Gastrocnemius medialis (tissue), 4 donors: Measurements from ENCODE around the gene ANO5. TPM values are rescaled to one million over a fixed set of nuclear protein-coding genes. Genes with fewer than 3 reads are reported as not detected.

Experiments
- ATAC-seq, 2 donors: fragments of 150-250 bp; one replicate each; pipeline ENCODE4 v1.9.1; 2016
- DNase-seq, 2 donors: peaks; one replicate each; pipeline ENCODE4 v3.0.0-alpha.2; 2019
- H3K27ac ChIP-seq, 4 donors: fragments of 200-600 bp; sonication (generic); 1 replicate in 1 of 4; 2 replicates in 3 of 4; pipeline ENCODE4 v1.5.1; 2016 to 2018; ENCODE audit warnings: mild to moderate bottlenecking in 2 of 4, moderate library complexity in 1 of 4
- H3K27me3 ChIP-seq, 3 donors: fragments of 200-600 bp; sonication (generic) in 2 of 3; 1 replicate in 1 of 3; 2 replicates in 2 of 3; pipeline versions ENCODE4 v1.5.1 to v1.6.0; 2016 to 2019; ENCODE audit warnings: mild to moderate bottlenecking in 1 of 3, moderate library complexity in 1 of 3
- H3K36me3 ChIP-seq, 2 donors: fragments of 200-600 bp; sonication (generic) in 1 of 2; one replicate each; pipeline ENCODE4 v1.5.1; 2017 to 2018
- H3K4me1 ChIP-seq, 2 donors: fragments of 200-600 bp; sonication (generic) in 1 of 2; one replicate each; pipeline ENCODE4 v1.5.1; 2016 to 2017; ENCODE audit warnings: mild to moderate bottlenecking in 2 of 2
- H3K4me3 ChIP-seq, 4 donors: fragments of 200-600 bp; sonication (generic) in 3 of 4; 1 replicate in 1 of 4; 2 replicates in 3 of 4; pipeline ENCODE4 v1.5.1; 2016 to 2019; ENCODE audit warnings: mild to moderate bottlenecking in 2 of 4
- H3K9me3 ChIP-seq, 3 donors: fragments of 200-600 bp; sonication (generic) in 2 of 3; 1 replicate in 1 of 3; 2 replicates in 2 of 3; pipeline ENCODE4 v1.5.1; 2016 to 2019
- CTCF ChIP-seq, 5 experiments: fragments of 450-650 bp in 3 of 5; fragments of 200-600 bp in 2 of 5; sonication (generic) in 2 of 5; IDR thresholded peaks in 4 of 5; conservative IDR thresholded peaks in 1 of 5; 1 replicate in 4 of 5; 2 replicates in 1 of 5; pipeline ENCODE4 v1.5.1; 2016 to 2019; ENCODE audit warnings: antibody characterized with exemption in 5 of 5, mild to moderate bottlenecking in 3 of 5, moderate library complexity in 3 of 5
- POLR2A ChIP-seq, 2 donors: fragments of 450-650 bp; IDR thresholded peaks; one replicate each; pipeline ENCODE4 v1.6.1; 2017; ENCODE audit warnings: antibody characterized with exemption in 2 of 2, mild to moderate bottlenecking in 2 of 2, moderate library complexity in 2 of 2
- in situ Hi-C, 4 donors: fragments of 200-750 bp; cut with MboI; loops; one replicate each; pipeline versions ENCODE4 v1.15.0 to v1.8.0; 2017; ENCODE audit warnings: low sequenced_read_pairs in 4 of 4
- intact Hi-C: fragments of 100-400 bp; cut with DNase I; formaldehyde crosslinking; loops from one replicate; pipeline ENCODE4 v1.15.1; 2023; ENCODE audit warnings: low total_unique reads
- total RNA-seq, 4 donors: library from RNA; depleted of rRNA; stranded (reverse); fragments of >200 nt; gene quantifications; one replicate each; pipeline versions ENCODE4 v1.1.0 to v1.2.3, GENCODE V29; 2016

The ANO5 gene
- total RNA-seq, 4 donors from 2014 or later = 18.8 to 71.2 (median 35.4) TPM

- H3K4me1 ChIP-seq = peaks cover 0 to 4% of the 10 kb centered on the region in 2 donors
- no peaks in the 10 kb centered on the region for H3K9me3 ChIP-seq
- ATAC-seq (no peak), DNase-seq (no peak)
- intact Hi-C loops = no loop called here
- H3K36me3 ChIP-seq = no peaks in the 10 kb centered on the region
- in situ Hi-C loops = loop anchor here in 2 of 4 donors (10.0 kb wide), 1 partner anchor 142 kb away; no protein-coding TSS in a partner anchor
- H3K27ac ChIP-seq = no peak overlapping the region
- TF ChIP-seq POLR2A (IDR thresholded peaks at IDR 0.05) = no peak
- no peaks in the 10 kb centered on the region for H3K27me3 ChIP-seq
- H3K4me3 ChIP-seq = no peak overlapping the region
Observed at GRCh38 chr11:22162756-22163155, 30.1 kb upstream of the ANO5 start.

- Histone ChIP-seq H3K4me1 (peaks cover 0 to 4% of the 10 kb centered on the region in 2 donors), H3K27ac (no peak overlapping the region), H3K27me3 (no peaks in the 10 kb centered on the region), H3K36me3 (no peaks in the 10 kb centered on the region), H3K9me3 (no peaks in the 10 kb centered on the region), H3K4me3 (no peak overlapping the region)
- TF ChIP-seq POLR2A (IDR thresholded peaks at IDR 0.05) = no peak
- no peak for TF ChIP-seq CTCF (IDR thresholded peaks at IDR 0.05 in 4 of 5, conservative IDR thresholded peaks at IDR 0.05 in 1 of 5)
- in situ Hi-C loops (loop anchor here in 2 of 4 donors (10.0 kb wide), 1 partner anchor 141 kb away; no protein-coding TSS in a partner anchor), intact Hi-C loops (no loop called here)
- ATAC-seq (peak in 1 of 2 donors; percentile 33), DNase-seq (peak in 1 of 2 donors; percentile 16)
Observed at GRCh38 chr11:22163394-22163797, 29.5 kb upstream of the ANO5 start.

- no peaks in the 10 kb centered on the region for H3K27me3 ChIP-seq
- H3K27ac ChIP-seq = no peak overlapping the region
- no peak overlapping the region for H3K4me3 ChIP-seq
- H3K4me1 ChIP-seq = peaks cover 0 to 4% of the 10 kb centered on the region in 2 donors
- ATAC-seq (no peak), DNase-seq (no peak)
- TF ChIP-seq POLR2A (IDR thresholded peaks at IDR 0.05) (no peak), CTCF (IDR thresholded peaks at IDR 0.05 in 4 of 5, conservative IDR thresholded peaks at IDR 0.05 in 1 of 5) (no peak)
- in situ Hi-C loops = loop anchor here in 2 of 4 donors (10.0 kb wide), 1 partner anchor 140 kb away; no protein-coding TSS in a partner anchor
- no peaks in the 10 kb centered on the region for H3K36me3 ChIP-seq
- H3K9me3 ChIP-seq = no peaks in the 10 kb centered on the region
- intact Hi-C loops = loop anchor here (5.0 kb wide), 1 partner anchor 82 kb away; no protein-coding TSS in a partner anchor
Observed at GRCh38 chr11:22165087-22165486, 27.8 kb upstream of the ANO5 start.

GRCh38 chr11:22165759-22166513 lies 26.9 kb upstream of the ANO5 start:
- Histone ChIP-seq H3K27ac (no peak overlapping the region), H3K4me3 (no peak overlapping the region), H3K27me3 (no peaks in the 10 kb centered on the region), H3K9me3 (no peaks in the 10 kb centered on the region), H3K36me3 (no peaks in the 10 kb centered on the region), H3K4me1 (peaks cover 0 to 4% of the 10 kb centered on the region in 2 donors)
- intact Hi-C loops = loop anchor here (5.0 kb wide), 1 partner anchor 81 kb away; no protein-coding TSS in a partner anchor
- no peak for DNase-seq
- in situ Hi-C loops = loop anchor here in 2 of 4 donors (10.0 kb wide), 1 partner anchor 139 kb away; no protein-coding TSS in a partner anchor
- ATAC-seq = no peak
- TF ChIP-seq CTCF (IDR thresholded peaks at IDR 0.05 in 4 of 5, conservative IDR thresholded peaks at IDR 0.05 in 1 of 5) (no peak), POLR2A (IDR thresholded peaks at IDR 0.05) (no peak)

- ATAC-seq (no peak), DNase-seq (no peak)
- intact Hi-C loops = loop anchor here (2.0 to 5.0 kb wide), 2 partner anchors 77 to 135 kb away; no protein-coding TSS in a partner anchor
- Histone ChIP-seq H3K36me3 (no peaks in the 10 kb centered on the region), H3K4me1 (no peaks in the 10 kb centered on the region), H3K4me3 (no peak overlapping the region), H3K27me3 (no peaks in the 10 kb centered on the region), H3K27ac (no peak overlapping the region), H3K9me3 (no peaks in the 10 kb centered on the region)
- TF ChIP-seq CTCF (IDR thresholded peaks at IDR 0.05 in 4 of 5, conservative IDR thresholded peaks at IDR 0.05 in 1 of 5) (peak in 3 of 5 experiments; percentile 38 to 53 (median 49)), POLR2A (IDR thresholded peaks at IDR 0.05) (no peak)
- in situ Hi-C loops = loop anchor here in 3 of 4 donors (10.0 kb wide), 1 partner anchor 135 kb away; no protein-coding TSS in a partner anchor
Observed at GRCh38 chr11:22169833-22170232, 23.1 kb upstream of the ANO5 start.
